Ovary (tissue), 9 donors: ENCODE data around the gene SETBP1. TPM values are rescaled to one million over a fixed set of nuclear protein-coding genes. Genes with fewer than 3 reads are reported as not detected.
A peak's percentile ranks its signal among the peaks of the same experiment; 100 is the strongest.

Experiments used
- DNase-seq, 5 donors: peaks; one replicate each; pipeline ENCODE4 v3.0.0-alpha.2; 2019 to 2020
- H3K27ac ChIP-seq, 2 donors: fragments of 200-600 bp; one replicate each; pipeline versions ENCODE4 v1.5.1 to v1.8.0; 2019 to 2022
- H3K27me3 ChIP-seq: fragments of 200-600 bp; one replicate; pipeline ENCODE4 v1.8.0; 2022
- H3K36me3 ChIP-seq: fragments of 200-600 bp; sonication (generic); one replicate; pipeline ENCODE4 v1.5.1; 2019
- H3K4me1 ChIP-seq: one replicate; pipeline ENCODE4 v1.8.1; 2013; ENCODE audit warnings: mild to moderate bottlenecking, moderate library complexity; ENCODE audit not compliant: insufficient read depth
- H3K4me3 ChIP-seq: fragments of 200-600 bp; sonication (generic); one replicate; pipeline ENCODE4 v1.5.1; 2017
- H3K9me3 ChIP-seq, 2 donors: fragments of 200-600 bp in 1 of 2; sonication (generic) in 1 of 2; one replicate each; pipeline versions ENCODE4 v1.5.1 to v1.8.1; 2013 to 2019; ENCODE audit warnings: mild to moderate bottlenecking in 1 of 2, moderate library complexity in 1 of 2
- CTCF ChIP-seq, 3 donors: fragments of 450-650 bp in 2 of 3; fragments of 200-600 bp in 1 of 3; IDR thresholded peaks; one replicate each; pipeline versions ENCODE4 v1.5.1 to v1.8.0; 2016 to 2022; ENCODE audit warnings: antibody characterized with exemption in 3 of 3, mild to moderate bottlenecking in 1 of 3
- EP300 ChIP-seq: sonication (generic); formaldehyde crosslinking; IDR thresholded peaks from one replicate; pipeline ENCODE4 v1.6.1; 2017; ENCODE audit warnings: antibody characterized with exemption
- POLR2A ChIP-seq: fragments of 450-650 bp; IDR thresholded peaks from one replicate; pipeline ENCODE4 v1.6.1; 2017; ENCODE audit warnings: antibody characterized with exemption, mild to moderate bottlenecking, moderate library complexity
- WGBS, 3 donors: extraction: QIAGEN DNeasy Blood & Tissue Kit in 1 of 3; methylation state at CpG; one replicate each; pipeline versions ENCODE4 v1.1.5 to v1.1.7; 2013 to 2017; 5-methylcytosine and 5-hydroxymethylcytosine counted together
- intact Hi-C, 4 donors: fragments of 100-400 bp; cut with DNase I; formaldehyde crosslinking; loops; one replicate each; pipeline versions ENCODE4 v1.11.0 to v1.15.1; 2022 to 2023
- polyA plus RNA-seq, 2 donors: library from polyadenylated mRNA; stranded (reverse); fragments of 200-250 nt in 1 of 2; fragments of 350-450 nt in 1 of 2; fragmentation: Illumina TruSeq in 1 of 2; extraction: RNeasy Lipid Tissue Mini Kit (QIAGEN cat#74804) in 1 of 2; gene quantifications; one replicate each; pipeline ENCODE4 v1.2.3, GENCODE V29; 2013 to 2014
- total RNA-seq, 7 donors: library from RNA; depleted of rRNA in 2 of 7; stranded (reverse); fragments of >200 nt in 2 of 7; fragmentation: NEBNext Ultra II Directional in 3 of 7; extraction: Animal tissue kit (Norgen Biotek cat#: 25700) in 3 of 7; gene quantifications; one replicate each; pipeline versions ENCODE4 v1.1.0 to v1.2.4, GENCODE V29; 2016 to 2023
- donor health status: DM: no; HTN: no; CAD: no; lungs with moderate emphysema.
- donor health status: DM: no; HTN: no; CAD: no.
- donor health status: Bipolar disorder and iron deficiency.
- donor health status: DM: yes; HTN: yes; CAD: no.
- donor health status: DM: no; HTN: no; CAD: no.
- donor health status: DM: yes; HTN: yes; CAD: no.

Gene SETBP1
- total and polyA plus RNA-seq, 9 donors, result 7.8 to 53.7 (median 28.4) TPM

- Histone ChIP-seq H3K27me3 (no peaks in the 10 kb centered on the region), H3K27ac (no peak overlapping the region), H3K9me3 (no peaks in the 10 kb centered on the region), H3K4me3 (no peak overlapping the region), H3K36me3 (no peaks in the 10 kb centered on the region), H3K4me1 (no peaks in the 10 kb centered on the region)
- DNase-seq, result no peak
- intact Hi-C loops, result no loop called here
- TF ChIP-seq POLR2A (no peak), EP300 (no peak), CTCF (IDR thresholded peaks at IDR 0.05) (no peak)
These were observed 54.4 kb downstream of the SETBP1 start for GRCh38 chr18:44735096-44735495.

GRCh38 chr18:44736664-44737380 lies 56.1 kb downstream of the SETBP1 start:
- no peaks in the 10 kb centered on the region for H3K9me3 ChIP-seq
- no peaks in the 10 kb centered on the region for H3K27me3 ChIP-seq
- no peak for DNase-seq
- H3K27ac ChIP-seq, result no peak overlapping the region
- TF ChIP-seq CTCF (IDR thresholded peaks at IDR 0.05) (no peak), POLR2A (no peak), EP300 (no peak)
- WGBS, 3 donors, result 89 to 94% (median 91%) methylated on average over 3 of the region's 3 CpGs
- H3K4me3 ChIP-seq, result no peak overlapping the region
- intact Hi-C loops, result no loop called here
- H3K36me3 ChIP-seq, result no peaks in the 10 kb centered on the region
- peaks cover 8% of the 10 kb centered on the region for H3K4me1 ChIP-seq

- H3K27ac ChIP-seq, result no peak overlapping the region
- no peaks in the 10 kb centered on the region for H3K36me3 ChIP-seq
- H3K4me3 ChIP-seq, result no peak overlapping the region
- H3K27me3 ChIP-seq, result no peaks in the 10 kb centered on the region
- no peak for TF ChIP-seq CTCF (IDR thresholded peaks at IDR 0.05)
- WGBS, 3 donors, result 75 to 99% (median 96%) methylated on average over 3 of the region's 3 CpGs
- intact Hi-C loops, result no loop called here
- peak in 1 of 5 donors; percentile 46 for DNase-seq
- no peaks in the 10 kb centered on the region for H3K9me3 ChIP-seq
- H3K4me1 ChIP-seq, result peaks cover 15% of the 10 kb centered on the region
These were observed 56.9 kb downstream of the SETBP1 start for GRCh38 chr18:44737623-44738022.

- 93 to 95% (median 94%) methylated on average over 5 of the region's 5 CpGs for WGBS, 3 donors
- H3K27ac ChIP-seq, result no peak overlapping the region
These were observed 59.3 kb downstream of the SETBP1 start for GRCh38 chr18:44740000-44740399.

More at GRCh38 chr18:44740000-44740399, 59.3 kb downstream of the SETBP1 start:
- Histone ChIP-seq H3K27me3 (no peaks in the 10 kb centered on the region), H3K4me3 (no peak overlapping the region), H3K4me1 (peaks cover 16% of the 10 kb centered on the region), H3K36me3 (no peaks in the 10 kb centered on the region), H3K9me3 (no peaks in the 10 kb centered on the region)
- no peak for TF ChIP-seq POLR2A
- TF ChIP-seq CTCF (IDR thresholded peaks at IDR 0.05), result no peak
- TF ChIP-seq EP300, result no peak
- no peak for DNase-seq
- intact Hi-C loops, result no loop called here
